Measurements from ENCODE around the gene PKP2.

The PKP2 gene

GRCh38 chr12:32822344-32822743, 74.2 kb downstream of the PKP2 start:
- no peaks in the 10 kb centered on the region for H3K36me3 ChIP-seq (ENCODE audit: control insufficient read depth, insufficient read depth, low read length)
- H3K27ac ChIP-seq (ENCODE audit: insufficient read depth, low read depth, low read length, poor library complexity, severe bottlenecking) = no peak overlapping the region
- peaks cover 7% of the 10 kb centered on the region for H3K4me1 ChIP-seq (ENCODE audit: control insufficient read depth, insufficient read depth, low read length)
- H3K4me3 ChIP-seq (ENCODE audit: insufficient read depth, low read depth, low read length) = no peak overlapping the region
- no peaks in the 10 kb centered on the region for H3K27me3 ChIP-seq (ENCODE audit: control insufficient read depth, insufficient read depth, low read length, poor library complexity, severe bottlenecking)
- no peaks in the 10 kb centered on the region for H3K9me3 ChIP-seq (ENCODE audit: control insufficient read depth, low read length)
- 98 to 99% methylated on average over 4 to 5 of the region's 5 CpGs for WGBS, 2 experiments

- H3K27me3 ChIP-seq (ENCODE audit: control insufficient read depth, insufficient read depth, low read length, poor library complexity, severe bottlenecking) = no peaks in the 10 kb centered on the region
- 90 to 94% methylated on average over 1 to 2 of the region's 2 CpGs for WGBS, 2 experiments
- H3K4me1 ChIP-seq (ENCODE audit: control insufficient read depth, insufficient read depth, low read length) = peaks cover 4% of the 10 kb centered on the region
- no peak overlapping the region for H3K27ac ChIP-seq (ENCODE audit: insufficient read depth, low read depth, low read length, poor library complexity, severe bottlenecking)
- no peak overlapping the region for H3K4me3 ChIP-seq (ENCODE audit: insufficient read depth, low read depth, low read length)
- H3K36me3 ChIP-seq (ENCODE audit: control insufficient read depth, insufficient read depth, low read length) = no peaks in the 10 kb centered on the region
- no peaks in the 10 kb centered on the region for H3K9me3 ChIP-seq (ENCODE audit: control insufficient read depth, low read length)
Observed at GRCh38 chr12:32821710-32822109, 74.9 kb downstream of the PKP2 start.

- WGBS, 2 experiments = 91 to 97% methylated on average over 8 of the region's 8 CpGs
- H3K27me3 ChIP-seq (ENCODE audit: control insufficient read depth, insufficient read depth, low read length, poor library complexity, severe bottlenecking) = no peaks in the 10 kb centered on the region
- no peak overlapping the region for H3K4me3 ChIP-seq (ENCODE audit: insufficient read depth, low read depth, low read length)
- H3K9me3 ChIP-seq (ENCODE audit: control insufficient read depth, low read length) = no peaks in the 10 kb centered on the region
- H3K27ac ChIP-seq (ENCODE audit: insufficient read depth, low read depth, low read length, poor library complexity, severe bottlenecking) = no peak overlapping the region
- H3K36me3 ChIP-seq (ENCODE audit: control insufficient read depth, insufficient read depth, low read length) = no peaks in the 10 kb centered on the region
- no peaks in the 10 kb centered on the region for H3K4me1 ChIP-seq (ENCODE audit: control insufficient read depth, insufficient read depth, low read length)
Observed at GRCh38 chr12:32821293-32821692, 75.3 kb downstream of the PKP2 start.

GRCh38 chr12:32820376-32820931, 76.1 kb downstream of the PKP2 start:
- no peaks in the 10 kb centered on the region for H3K9me3 ChIP-seq (ENCODE audit: control insufficient read depth, low read length)
- H3K4me1 ChIP-seq (ENCODE audit: control insufficient read depth, insufficient read depth, low read length) = no peaks in the 10 kb centered on the region
- 96 to 97% methylated on average over 1 to 2 of the region's 2 CpGs for WGBS, 2 experiments
- no peaks in the 10 kb centered on the region for H3K27me3 ChIP-seq (ENCODE audit: control insufficient read depth, insufficient read depth, low read length, poor library complexity, severe bottlenecking)
- H3K4me3 ChIP-seq (ENCODE audit: insufficient read depth, low read depth, low read length) = no peak overlapping the region
- H3K27ac ChIP-seq (ENCODE audit: insufficient read depth, low read depth, low read length, poor library complexity, severe bottlenecking) = no peak overlapping the region
- H3K36me3 ChIP-seq (ENCODE audit: control insufficient read depth, insufficient read depth, low read length) = no peaks in the 10 kb centered on the region

- H3K27me3 ChIP-seq (ENCODE audit: control insufficient read depth, insufficient read depth, low read length, poor library complexity, severe bottlenecking) = no peaks in the 10 kb centered on the region
- no peak overlapping the region for H3K4me3 ChIP-seq (ENCODE audit: insufficient read depth, low read depth, low read length)
- H3K36me3 ChIP-seq (ENCODE audit: control insufficient read depth, insufficient read depth, low read length) = no peaks in the 10 kb centered on the region
- no peaks in the 10 kb centered on the region for H3K9me3 ChIP-seq (ENCODE audit: control insufficient read depth, low read length)
- H3K4me1 ChIP-seq (ENCODE audit: control insufficient read depth, insufficient read depth, low read length) = no peaks in the 10 kb centered on the region
- H3K27ac ChIP-seq (ENCODE audit: insufficient read depth, low read depth, low read length, poor library complexity, severe bottlenecking) = no peak overlapping the region
Observed at GRCh38 chr12:32819424-32819823, 77.2 kb downstream of the PKP2 start.

- 94 to 95% methylated on average over 7 of the region's 7 CpGs for WGBS, 2 experiments
- Histone ChIP-seq H3K36me3 (ENCODE audit: control insufficient read depth, insufficient read depth, low read length) (no peaks in the 10 kb centered on the region), H3K4me3 (ENCODE audit: insufficient read depth, low read depth, low read length) (no peak overlapping the region), H3K27ac (ENCODE audit: insufficient read depth, low read depth, low read length, poor library complexity, severe bottlenecking) (no peak overlapping the region), H3K27me3 (ENCODE audit: control insufficient read depth, insufficient read depth, low read length, poor library complexity, severe bottlenecking) (no peaks in the 10 kb centered on the region), H3K4me1 (ENCODE audit: control insufficient read depth, insufficient read depth, low read length) (no peaks in the 10 kb centered on the region), H3K9me3 (ENCODE audit: control insufficient read depth, low read length) (no peaks in the 10 kb centered on the region)
Observed at GRCh38 chr12:32811686-32812392, 84.7 kb downstream of the PKP2 start.

- H3K4me3 ChIP-seq (ENCODE audit: insufficient read depth, low read depth, low read length) = no peak overlapping the region
- no peaks in the 10 kb centered on the region for H3K36me3 ChIP-seq (ENCODE audit: control insufficient read depth, insufficient read depth, low read length)
- H3K4me1 ChIP-seq (ENCODE audit: control insufficient read depth, insufficient read depth, low read length) = no peaks in the 10 kb centered on the region
- no peaks in the 10 kb centered on the region for H3K9me3 ChIP-seq (ENCODE audit: control insufficient read depth, low read length)
- 88 to 91% methylated on average over 1 of the region's 1 CpG for WGBS, 2 experiments
- H3K27me3 ChIP-seq (ENCODE audit: control insufficient read depth, insufficient read depth, low read length, poor library complexity, severe bottlenecking) = no peaks in the 10 kb centered on the region
- H3K27ac ChIP-seq (ENCODE audit: insufficient read depth, low read depth, low read length, poor library complexity, severe bottlenecking) = no peak overlapping the region
Observed at GRCh38 chr12:32809846-32810245, 86.7 kb downstream of the PKP2 start.

- no peaks in the 10 kb centered on the region for H3K27me3 ChIP-seq (ENCODE audit: control insufficient read depth, insufficient read depth, low read length, poor library complexity, severe bottlenecking)
- 23 to 32% methylated on average over 1 of the region's 1 CpG for WGBS, 2 experiments
- H3K9me3 ChIP-seq (ENCODE audit: control insufficient read depth, low read length) = no peaks in the 10 kb centered on the region
- H3K4me1 ChIP-seq (ENCODE audit: control insufficient read depth, insufficient read depth, low read length) = no peaks in the 10 kb centered on the region
- H3K4me3 ChIP-seq (ENCODE audit: insufficient read depth, low read depth, low read length) = no peak overlapping the region
- H3K36me3 ChIP-seq (ENCODE audit: control insufficient read depth, insufficient read depth, low read length) = no peaks in the 10 kb centered on the region
- H3K27ac ChIP-seq (ENCODE audit: insufficient read depth, low read depth, low read length, poor library complexity, severe bottlenecking) = no peak overlapping the region
Observed at GRCh38 chr12:32809196-32809595, 87.4 kb downstream of the PKP2 start.

GRCh38 chr12:32804301-32804700, 92.3 kb downstream of the PKP2 start:
- WGBS, 2 experiments = 83 to 93% methylated on average over 3 of the region's 3 CpGs
- Histone ChIP-seq H3K27ac (ENCODE audit: insufficient read depth, low read depth, low read length, poor library complexity, severe bottlenecking) (no peak overlapping the region), H3K9me3 (ENCODE audit: control insufficient read depth, low read length) (no peaks in the 10 kb centered on the region), H3K27me3 (ENCODE audit: control insufficient read depth, insufficient read depth, low read length, poor library complexity, severe bottlenecking) (no peaks in the 10 kb centered on the region), H3K4me1 (ENCODE audit: control insufficient read depth, insufficient read depth, low read length) (no peaks in the 10 kb centered on the region), H3K4me3 (ENCODE audit: insufficient read depth, low read depth, low read length) (no peak overlapping the region), H3K36me3 (ENCODE audit: control insufficient read depth, insufficient read depth, low read length) (no peaks in the 10 kb centered on the region)

GRCh38 chr12:32801269-32801980, 95.2 kb downstream of the PKP2 start:
- WGBS, 2 experiments = 92 to 98% methylated on average over 2 to 3 of the region's 5 CpGs

More at GRCh38 chr12:32801269-32801980, 95.2 kb downstream of the PKP2 start:
- Histone ChIP-seq H3K36me3 (ENCODE audit: control insufficient read depth, insufficient read depth, low read length) (no peaks in the 10 kb centered on the region), H3K4me3 (ENCODE audit: insufficient read depth, low read depth, low read length) (no peak overlapping the region), H3K4me1 (ENCODE audit: control insufficient read depth, insufficient read depth, low read length) (no peaks in the 10 kb centered on the region), H3K27me3 (ENCODE audit: control insufficient read depth, insufficient read depth, low read length, poor library complexity, severe bottlenecking) (no peaks in the 10 kb centered on the region), H3K27ac (ENCODE audit: insufficient read depth, low read depth, low read length, poor library complexity, severe bottlenecking) (no peak overlapping the region), H3K9me3 (ENCODE audit: control insufficient read depth, low read length) (no peaks in the 10 kb centered on the region)
